H1 (cell line): ENCODE data around the gene GALP. TPM values are rescaled to one million over a fixed set of nuclear protein-coding genes. Genes with fewer than 3 reads are reported as not detected.

Experiments used
- CHD7 ChIP-seq: fragments of 300-600 bp; sonication (generic); IDR thresholded peaks from 2 replicates; pipeline ENCODE4 v1.7.1; 2012; ENCODE audit warnings: low read length, moderate library complexity, mild to moderate bottlenecking, inconsistent platforms; ENCODE audit not compliant: insufficient replicate concordance
- GTF2F1 ChIP-seq: IDR thresholded peaks from 2 replicates; pipeline ENCODE4 v1.6.1; 2012; ENCODE audit warnings: low read depth, low read length, improper control_type of control experiment, borderline replicate concordance
- SAP30 ChIP-seq: fragments of 300-600 bp; sonication (generic); IDR thresholded peaks from 2 replicates; pipeline ENCODE4 v1.7.1; 2012; ENCODE audit warnings: low read length, moderate library complexity, mild to moderate bottlenecking, inconsistent platforms; ENCODE audit not compliant: insufficient read depth, insufficient replicate concordance
- SIN3A ChIP-seq, 2 experiments: IDR thresholded peaks in 1 of 2; conservative IDR thresholded peaks in 1 of 2; 2 replicates each; pipeline ENCODE4 v1.6.1; 2011 to 2012; ENCODE audit warnings: low read length in 2 of 2, improper control_type of control experiment in 1 of 2, low read depth in 1 of 2, mild to moderate bottlenecking in 1 of 2
- SP1 ChIP-seq: IDR thresholded peaks from 2 replicates; pipeline ENCODE4 v1.6.1; 2011; ENCODE audit warnings: low read depth, low read length
- SP2 ChIP-seq: IDR thresholded peaks from 2 replicates; pipeline ENCODE4 v1.6.1; 2012; ENCODE audit warnings: mild to moderate bottlenecking, low read length, inconsistent platforms
- polyA plus RNA-seq, 7 experiments: library from polyadenylated mRNA; depleted of rRNA in 3 of 7; stranded (reverse) in 5 of 7; unstranded in 2 of 7; fragments of >200 nt in 5 of 7; fragments of 200-250 nt in 2 of 7; gene quantifications; 1 replicate in 5 of 7; 2 replicates in 1 of 7; 4 replicates in 1 of 7; pipeline versions ENCODE4 v1.2.1 to v1.2.3, GENCODE V29; 2011 to 2013; ENCODE audit warnings: missing spikeins in 2 of 7, mixed read lengths in 2 of 7
- total RNA-seq: library from RNA; stranded (reverse); fragmentation: NEBNext Ultra II Directional; extraction: Animal tissue kit (Norgen Biotek cat#: 25700); gene quantifications from 2 replicates; pipeline ENCODE4 v1.2.1, GENCODE V29; 2021

GALP gene
- total and polyA plus RNA-seq, 2 of the 8 experiments (the other 6 are each of a cell fraction or from before 2014, with no cell fraction given): 0.14 TPM; not detected in 1

- TF ChIP-seq CHD7: no peak
- no peak for TF ChIP-seq SP2
- TF ChIP-seq SP1: no peak
- no peak for TF ChIP-seq SIN3A (conservative IDR thresholded peaks at IDR 0.05 in 1 of 2, IDR thresholded peaks at IDR 0.05 in 1 of 2; ENCODE audit: low read depth in 1 of 2, low read length in 2 of 2)
- no peak for TF ChIP-seq GTF2F1
- TF ChIP-seq SAP30: peak; percentile 68
Observed at GRCh38 chr19:56139847-56140582, 35.8 kb upstream of the GALP start (continued).
